PFSK-1 (cell line): ENCODE results near the gene EFR3B.

Experiments used
- FOXP2 ChIP-seq: optimal IDR thresholded peaks from 2 replicates; pipeline ENCODE3; 2011; ENCODE audit warnings: borderline replicate concordance, control low read depth, inconsistent platforms; ENCODE audit not compliant: insufficient read depth; ENCODE audit errors: extremely low read length, extremely low read depth
- POLR2AphosphoS5 ChIP-seq: IDR thresholded peaks from 2 replicates; pipeline ENCODE4 v1.6.1; 2012; ENCODE audit warnings: low read depth, mild to moderate bottlenecking, control low read depth, low read length, moderate library complexity
- SIN3A ChIP-seq: IDR thresholded peaks from 2 replicates; pipeline ENCODE4 v1.6.1; 2012; ENCODE audit warnings: mild to moderate bottlenecking, low read length, moderate library complexity, borderline replicate concordance; ENCODE audit not compliant: insufficient read depth
- TAF1 ChIP-seq: IDR thresholded peaks from 2 replicates; pipeline ENCODE4 v1.6.1; 2012; ENCODE audit warnings: low read length, control low read depth, borderline replicate concordance; ENCODE audit not compliant: insufficient read depth
- TF ChIP-seq, protein P1 (sequence below), 2 experiments: IDR thresholded peaks; 2 replicates each; pipeline versions ENCODE4 v1.6.1 to v1.8.0; 2011 to 2012; ENCODE audit warnings: low read depth in 2 of 2, low read length in 2 of 2, control low read depth in 1 of 2, inconsistent platforms in 1 of 2, mild to moderate bottlenecking in 1 of 2, moderate library complexity in 1 of 2; ENCODE audit not compliant: insufficient read depth in 1 of 2

EFR3B gene

GRCh38 chr2:25056098-25056821 is 14.4 kb downstream of the EFR3B start:
- TF ChIP-seq TAF1 (no peak), FOXP2 (no peak), SIN3A (no peak), POLR2AphosphoS5 (no peak)
- TF ChIP-seq, protein P1, sequence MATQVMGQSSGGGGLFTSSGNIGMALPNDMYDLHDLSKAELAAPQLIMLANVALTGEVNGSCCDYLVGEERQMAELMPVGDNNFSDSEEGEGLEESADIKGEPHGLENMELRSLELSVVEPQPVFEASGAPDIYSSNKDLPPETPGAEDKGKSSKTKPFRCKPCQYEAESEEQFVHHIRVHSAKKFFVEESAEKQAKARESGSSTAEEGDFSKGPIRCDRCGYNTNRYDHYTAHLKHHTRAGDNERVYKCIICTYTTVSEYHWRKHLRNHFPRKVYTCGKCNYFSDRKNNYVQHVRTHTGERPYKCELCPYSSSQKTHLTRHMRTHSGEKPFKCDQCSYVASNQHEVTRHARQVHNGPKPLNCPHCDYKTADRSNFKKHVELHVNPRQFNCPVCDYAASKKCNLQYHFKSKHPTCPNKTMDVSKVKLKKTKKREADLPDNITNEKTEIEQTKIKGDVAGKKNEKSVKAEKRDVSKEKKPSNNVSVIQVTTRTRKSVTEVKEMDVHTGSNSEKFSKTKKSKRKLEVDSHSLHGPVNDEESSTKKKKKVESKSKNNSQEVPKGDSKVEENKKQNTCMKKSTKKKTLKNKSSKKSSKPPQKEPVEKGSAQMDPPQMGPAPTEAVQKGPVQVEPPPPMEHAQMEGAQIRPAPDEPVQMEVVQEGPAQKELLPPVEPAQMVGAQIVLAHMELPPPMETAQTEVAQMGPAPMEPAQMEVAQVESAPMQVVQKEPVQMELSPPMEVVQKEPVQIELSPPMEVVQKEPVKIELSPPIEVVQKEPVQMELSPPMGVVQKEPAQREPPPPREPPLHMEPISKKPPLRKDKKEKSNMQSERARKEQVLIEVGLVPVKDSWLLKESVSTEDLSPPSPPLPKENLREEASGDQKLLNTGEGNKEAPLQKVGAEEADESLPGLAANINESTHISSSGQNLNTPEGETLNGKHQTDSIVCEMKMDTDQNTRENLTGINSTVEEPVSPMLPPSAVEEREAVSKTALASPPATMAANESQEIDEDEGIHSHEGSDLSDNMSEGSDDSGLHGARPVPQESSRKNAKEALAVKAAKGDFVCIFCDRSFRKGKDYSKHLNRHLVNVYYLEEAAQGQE (IDR thresholded peaks at IDR 0.05; ENCODE audit: insufficient read depth in 1 of 2, low read depth in 2 of 2, low read length in 2 of 2), result no peak

DNA sequence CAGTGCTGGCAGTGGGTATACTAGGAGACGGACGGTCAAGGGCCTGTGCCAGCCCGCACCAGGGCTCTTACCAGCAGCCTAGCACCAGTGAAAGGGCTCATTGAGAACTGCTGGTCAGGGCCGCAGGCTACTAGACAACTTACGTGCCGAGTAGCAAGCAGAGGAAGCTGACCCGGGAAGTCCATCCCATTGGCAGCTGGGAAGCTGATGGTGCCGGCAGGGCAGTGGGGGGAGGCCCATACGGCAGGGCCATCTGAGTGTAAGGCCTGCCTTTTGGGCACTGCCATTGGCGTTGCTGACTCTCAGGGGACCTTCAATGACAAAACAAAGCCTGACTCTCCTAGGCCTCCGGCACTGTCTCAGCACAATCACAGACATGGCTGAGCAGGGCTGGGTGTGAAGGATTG is 20.6 kb downstream of the EFR3B start:
- TF ChIP-seq SIN3A (no peak), FOXP2 (no peak), POLR2AphosphoS5 (no peak), TAF1 (no peak)
- TF ChIP-seq, protein P1 (IDR thresholded peaks at IDR 0.05; ENCODE audit: insufficient read depth in 1 of 2, low read depth in 2 of 2, low read length in 2 of 2), result no peak

DNA sequence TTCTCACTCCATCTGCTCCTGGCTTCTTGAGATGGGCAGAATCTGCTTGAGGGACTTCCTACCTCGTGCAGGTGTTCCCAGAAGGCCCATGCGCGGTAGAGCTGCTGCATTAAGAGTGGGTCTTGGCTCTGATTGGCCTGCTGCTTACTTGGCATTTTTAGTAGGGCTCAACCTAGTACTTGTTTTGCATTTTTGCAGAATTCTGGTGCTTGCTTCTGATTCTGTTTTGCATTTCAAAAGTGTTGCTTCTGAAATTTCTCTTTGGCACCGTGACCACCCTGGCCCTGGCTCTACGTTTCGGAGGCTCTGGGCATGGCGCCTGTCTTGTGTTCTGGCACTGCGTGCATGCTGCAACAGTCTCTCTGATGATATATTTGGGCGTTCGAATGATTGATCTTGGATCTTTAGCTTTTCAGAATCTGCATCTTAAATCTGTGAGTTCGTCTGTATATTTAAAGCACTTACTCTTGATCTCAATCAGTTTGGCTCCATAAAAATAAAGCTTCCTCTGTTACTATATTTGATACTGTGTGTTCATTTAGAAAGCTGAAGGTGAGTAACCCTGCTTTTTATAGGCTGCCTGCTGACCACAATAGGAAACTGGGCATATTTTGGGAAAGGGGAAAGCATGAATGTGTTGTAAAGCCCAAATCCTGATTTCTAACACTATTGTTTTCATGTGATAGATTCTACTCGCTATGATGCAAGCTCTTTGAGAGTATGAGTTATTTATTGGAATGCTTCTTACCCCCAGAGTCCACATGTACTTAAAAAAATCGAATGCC is 22.2 kb downstream of the EFR3B start:
- TF ChIP-seq, protein P1 (IDR thresholded peaks at IDR 0.05; ENCODE audit: insufficient read depth in 1 of 2, low read depth in 2 of 2, low read length in 2 of 2), result no peak
- no peak for TF ChIP-seq FOXP2
- no peak for TF ChIP-seq SIN3A
- TF ChIP-seq TAF1, result no peak
- TF ChIP-seq POLR2AphosphoS5, result no peak

DNA sequence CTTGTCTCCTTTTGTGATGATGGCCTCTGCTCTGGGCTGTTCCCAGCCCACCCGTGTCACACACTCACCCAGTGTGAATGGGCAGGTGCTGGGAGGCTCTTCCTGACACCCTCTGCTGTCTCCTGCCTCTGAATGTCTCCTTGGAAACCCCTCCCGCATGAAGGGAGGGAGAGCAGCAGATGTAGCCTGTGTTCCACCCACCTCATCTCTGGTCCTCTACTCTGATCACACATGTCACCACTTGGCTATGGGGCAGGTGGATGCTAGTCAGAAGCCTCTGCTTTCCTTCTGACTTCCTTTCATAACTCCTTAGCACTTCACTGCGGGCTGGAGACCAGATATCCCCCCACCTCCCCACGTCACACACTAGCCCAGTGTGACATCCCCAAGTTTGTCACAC is 23.9 kb downstream of the EFR3B start:
- TF ChIP-seq, protein P1 (IDR thresholded peaks at IDR 0.05; ENCODE audit: insufficient read depth in 1 of 2, low read depth in 2 of 2, low read length in 2 of 2), result no peak
- TF ChIP-seq SIN3A, result no peak
- no peak for TF ChIP-seq POLR2AphosphoS5
- TF ChIP-seq TAF1, result no peak
- TF ChIP-seq FOXP2, result no peak
